Muscle of back (tissue), 11 donors: Measurements from ENCODE around the gene OR2T3. TPM values are rescaled to one million over a fixed set of nuclear protein-coding genes. Genes with fewer than 3 reads are reported as not detected.
"Not testable (repeated sequence)": the region's sequence is repeated elsewhere in the genome, so short reads cannot be mapped to it uniquely, and the experiment has no call there.

Experiments used
- DNase-seq, 3 donors: peaks; one replicate each; pipeline versions ENCODE4 v3.0.0 to v3.0.0-alpha.2; 2013
- polyA plus RNA-seq, 10 donors: library from polyadenylated mRNA; unstranded; fragments of 120-200 nt; gene quantifications; one replicate each; pipeline ENCODE4 v1.2.1, GENCODE V29; 2013; ENCODE audit not compliant: insufficient read length in 10 of 10

Gene OR2T3
- polyA plus RNA-seq, 10 donors = not detected

DNA sequence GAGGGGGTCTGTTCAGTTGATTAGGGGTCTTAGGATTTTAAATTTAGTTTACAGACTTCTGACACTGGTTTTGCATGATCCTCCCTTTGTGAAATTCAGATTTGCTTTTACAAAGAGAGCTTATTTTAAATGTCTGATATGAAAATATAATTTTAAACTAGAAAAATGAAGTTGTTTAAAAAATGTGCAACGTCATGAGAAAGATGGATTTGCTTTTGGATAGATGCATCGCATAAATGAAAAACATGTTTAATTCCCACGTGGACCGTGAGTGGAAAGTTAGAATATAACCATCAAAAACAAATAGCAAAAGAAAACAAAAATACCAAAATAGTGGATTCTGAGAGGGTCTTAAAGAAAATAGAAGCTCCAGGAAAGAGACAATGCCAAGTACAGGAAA lies 2.0 kb upstream of the OR2T3 start:
- DNase-seq = no peak

DNA sequence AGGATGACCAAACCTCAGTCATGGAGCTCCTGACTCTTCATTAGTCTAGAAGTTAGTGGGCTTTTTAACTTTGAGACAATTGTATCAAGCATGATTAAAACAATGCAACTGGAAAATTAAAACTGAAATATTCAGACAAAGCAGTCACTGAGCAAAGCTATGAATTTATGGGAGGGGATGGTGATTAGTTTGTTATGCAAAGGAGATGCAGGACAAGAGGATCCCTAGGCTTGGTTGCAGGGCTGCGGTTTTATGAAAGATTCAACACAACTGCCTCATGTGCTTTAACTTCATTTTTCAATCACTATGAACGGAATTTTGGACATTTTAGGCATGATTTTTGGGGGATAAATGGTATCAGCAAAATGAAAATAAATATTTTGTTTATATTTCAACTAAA lies 1.0 kb upstream of the OR2T3 start:
- DNase-seq = not testable (repeated sequence)

DNA sequence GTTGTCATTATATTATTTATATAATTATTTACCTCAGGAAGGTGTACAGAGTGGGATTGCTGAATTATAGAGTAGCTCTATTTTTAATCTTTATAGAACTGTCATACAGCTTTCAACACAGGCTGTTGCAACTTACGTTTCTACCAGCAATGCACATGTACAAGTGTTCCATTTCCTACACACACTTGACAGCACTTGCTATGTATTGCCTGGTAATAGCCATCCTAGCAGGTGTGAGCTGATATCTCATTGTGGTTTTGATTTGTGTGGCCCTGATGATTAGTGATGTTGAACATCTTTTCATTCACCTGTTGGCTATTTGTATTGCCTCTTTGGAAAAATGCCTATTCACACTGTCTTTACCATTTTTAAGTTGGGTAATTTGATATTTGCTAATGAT lies 2.5 kb downstream of the OR2T3 start:
- not testable (repeated sequence) for DNase-seq

DNA sequence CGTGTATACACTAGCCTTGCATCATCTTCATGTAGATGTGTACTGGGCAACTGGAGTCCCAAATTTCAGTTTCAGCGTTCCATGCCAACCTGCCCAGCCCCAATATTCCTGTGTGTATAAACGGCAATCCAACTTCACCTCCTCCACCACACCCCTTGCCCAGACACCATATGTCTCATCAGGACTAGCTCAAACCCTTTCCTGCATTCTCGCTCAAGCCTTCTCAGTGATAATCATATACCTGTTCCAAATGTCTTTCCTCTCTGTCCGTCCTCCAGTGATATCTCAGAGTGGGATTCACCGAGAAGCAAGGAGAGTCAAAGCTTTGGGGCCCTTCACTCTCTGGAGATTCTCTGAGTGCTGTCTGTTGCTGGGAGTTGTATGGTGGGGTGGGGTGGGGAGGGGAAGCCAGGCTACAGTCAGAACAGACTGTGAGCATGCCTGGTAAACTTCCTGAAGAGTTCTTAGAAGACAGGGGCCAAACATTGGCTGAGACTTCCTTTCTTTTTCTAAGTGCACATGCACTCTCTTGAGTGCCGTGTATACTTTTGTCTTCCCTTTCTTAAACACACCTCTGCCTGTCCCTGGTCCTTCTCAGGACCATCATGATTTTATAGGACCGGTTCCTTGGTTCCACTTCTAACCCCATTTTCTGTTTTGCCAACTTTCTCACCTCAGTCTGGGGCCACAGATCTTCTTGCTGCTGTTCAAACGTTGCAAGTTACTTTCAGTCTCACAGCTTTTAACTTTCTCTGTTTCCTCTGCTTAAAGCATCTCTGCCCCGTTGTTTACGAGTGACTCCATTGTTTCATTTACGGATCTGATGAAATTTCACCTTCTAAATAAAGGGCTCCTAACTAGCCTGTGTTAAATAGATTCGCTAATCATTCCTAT lies 8.8 kb downstream of the OR2T3 start:
- DNase-seq = not testable (repeated sequence)

DNA sequence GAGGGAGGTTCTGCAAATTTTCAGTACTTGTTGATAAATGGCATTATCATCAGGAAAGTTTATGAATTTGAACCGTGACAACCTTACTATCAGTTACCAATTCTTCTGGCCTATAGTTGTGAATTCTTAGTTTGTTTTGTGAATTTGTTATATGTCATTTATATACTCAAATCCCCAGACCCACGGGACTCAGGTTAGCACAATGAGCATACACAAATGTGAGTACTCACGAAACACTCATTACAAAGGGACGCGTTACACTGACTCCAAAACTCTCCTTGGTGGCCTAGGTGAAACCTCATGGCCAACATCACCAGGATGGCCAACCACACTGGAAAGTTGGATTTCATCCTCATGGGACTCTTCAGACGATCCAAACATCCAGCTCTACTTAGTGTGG lies 15.1 kb downstream of the OR2T3 start, which contains the start of gene OR2T5:
Gene OR2T5, plus strand, starts transcription at position 301 of the 400 bp plus-strand sequence. Its CDS starts 0 bp downstream, at position 301.
- DNase-seq = not testable (repeated sequence)

DNA sequence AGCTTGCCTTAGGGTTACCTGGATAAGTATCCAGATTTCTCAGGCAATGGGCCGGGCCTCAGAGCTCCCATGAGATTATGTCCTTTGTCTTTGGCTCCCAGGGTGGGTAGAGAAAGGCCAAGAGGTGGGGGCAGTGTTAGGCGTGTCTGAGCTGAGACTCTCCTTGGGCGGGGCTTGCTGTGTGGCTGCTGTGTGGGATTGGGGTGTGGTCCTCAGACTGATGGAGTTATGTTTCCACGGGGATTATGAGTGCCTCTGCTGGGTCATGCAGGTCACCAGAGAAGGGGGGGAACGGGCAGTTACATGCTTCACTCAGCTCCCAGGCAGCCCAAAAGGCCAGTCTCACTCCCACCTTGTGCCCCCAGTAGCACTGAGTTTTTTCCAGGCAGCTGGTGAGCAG lies 23.5 kb downstream of the OR2T3 start:
- DNase-seq = not testable (repeated sequence)

DNA sequence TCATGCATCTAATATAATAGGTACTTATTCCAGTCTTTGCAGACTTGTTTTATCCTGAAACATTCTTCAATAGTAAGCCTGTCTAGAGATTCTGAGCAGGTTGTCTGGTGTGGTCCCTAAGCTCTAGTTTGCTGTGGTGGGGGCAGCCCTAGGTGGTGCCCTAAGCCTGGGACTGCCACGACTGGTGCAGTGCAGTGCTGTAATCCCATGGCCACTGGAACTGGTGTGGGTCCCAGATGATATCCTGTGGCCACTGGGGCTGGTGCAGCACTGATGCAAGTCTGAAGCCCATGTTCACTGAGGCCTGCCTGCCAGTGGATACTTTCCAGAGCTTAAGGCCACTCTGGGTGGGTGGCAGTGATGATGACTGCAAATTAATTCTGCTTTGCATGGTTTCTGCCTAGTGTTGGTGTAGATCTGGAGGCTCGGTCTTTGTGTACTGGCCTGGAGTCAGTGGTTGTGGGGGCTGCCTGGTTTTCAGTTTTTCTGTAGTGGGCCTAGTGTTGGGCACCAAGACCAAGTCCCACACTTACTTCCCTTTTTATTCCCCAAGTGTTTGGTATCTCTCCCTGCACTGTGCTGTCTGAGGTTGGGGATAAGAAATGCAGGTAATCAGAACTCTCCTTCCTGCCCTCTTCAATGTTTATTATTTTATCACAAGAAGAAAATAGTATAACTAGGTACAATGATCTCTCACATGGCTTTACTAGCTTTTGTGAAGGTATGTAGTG lies 27.3 kb downstream of the OR2T3 start:
- not testable (repeated sequence) for DNase-seq

DNA sequence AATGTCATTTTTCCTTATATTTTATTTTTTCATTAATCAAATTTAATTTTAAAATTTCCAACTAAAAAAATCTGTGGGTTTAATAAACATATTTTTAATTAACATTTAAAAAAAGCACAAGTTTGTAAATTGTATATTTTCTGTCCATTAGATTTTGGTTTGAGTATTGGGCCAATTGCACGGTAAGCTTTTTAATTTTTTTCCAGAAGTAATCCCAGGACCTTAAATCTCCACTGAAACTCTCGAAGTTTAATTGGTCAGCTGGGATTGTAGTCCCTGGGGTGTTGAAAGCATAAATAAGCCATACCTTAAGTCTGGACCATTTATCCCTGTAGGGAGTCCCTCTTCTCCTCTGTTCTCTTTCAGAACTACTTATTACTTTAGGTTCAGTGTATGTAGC lies 34.6 kb downstream of the OR2T3 start, which contains the start of gene OR2G6:
Gene OR2G6, plus strand, starts transcription at position 301 of the 400 bp plus-strand sequence. CDS start 13,574 bp downstream, outside the sequence.
- not testable (repeated sequence) for DNase-seq

DNA sequence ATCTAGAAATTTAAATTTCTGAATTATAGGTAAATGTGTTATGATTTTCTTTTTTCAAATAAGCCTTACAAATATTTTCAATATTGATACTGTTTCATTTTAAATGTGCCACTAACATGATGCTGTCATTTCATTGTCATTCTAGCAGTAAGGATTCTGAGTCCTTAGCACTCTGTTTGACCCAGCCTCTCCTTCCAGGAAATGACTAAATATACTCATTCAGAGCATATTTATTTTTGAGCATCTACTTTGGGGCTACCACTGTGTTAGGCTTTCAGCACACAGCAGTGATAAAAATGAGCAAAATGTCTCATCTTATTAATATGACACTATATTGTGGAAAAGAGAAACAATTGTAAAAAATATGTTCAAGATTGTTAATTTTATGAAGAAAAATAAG lies 37.1 kb downstream of the OR2T3 start:
- DNase-seq = not testable (repeated sequence)

DNA sequence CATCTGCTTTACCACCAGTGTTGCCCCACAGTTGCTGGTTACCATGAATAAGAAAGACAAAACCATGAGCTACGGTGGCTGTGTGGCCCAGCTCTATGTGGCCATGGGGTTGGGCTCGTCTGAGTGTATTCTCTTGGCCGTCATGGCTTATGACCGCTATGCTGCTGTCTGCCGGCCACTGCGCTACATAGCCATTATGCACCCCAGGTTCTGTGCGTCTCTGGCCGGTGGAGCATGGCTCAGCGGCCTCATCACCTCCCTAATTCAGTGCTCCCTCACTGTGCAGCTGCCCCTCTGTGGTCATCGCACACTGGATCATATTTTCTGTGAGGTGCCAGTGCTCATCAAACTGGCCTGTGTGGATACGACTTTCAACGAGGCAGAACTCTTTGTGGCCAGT lies 48.7 kb downstream of the OR2T3 start:
- no peak for DNase-seq

Other genes starting within 250 kb of the OR2T3 start
- under 1 TPM in 4 of 10 donors, not detected in 6; 0.01 to 0.04 (median 0.03) TPM for gene OR2M4, start 241.9 kb upstream of the OR2T3 start, polyA plus RNA-seq
- gene OR2T33, start 195.4 kb upstream of the OR2T3 start, polyA plus RNA-seq = not detected
- gene OR2T12, start 169.9 kb upstream of the OR2T3 start, polyA plus RNA-seq = under 1 TPM in 2 of 10 donors, not detected in 8; 0.03 to 0.16 TPM
- not detected for gene OR2M7, start 148.8 kb upstream of the OR2T3 start, polyA plus RNA-seq
- not detected for gene OR14C36, start 124.6 kb upstream of the OR2T3 start, polyA plus RNA-seq
- gene OR2T4, start 111.7 kb upstream of the OR2T3 start, polyA plus RNA-seq = not detected
- not detected for gene OR2T6, start 97.6 kb upstream of the OR2T3 start, polyA plus RNA-seq
- not detected for gene OR2T1, start 70.3 kb upstream of the OR2T3 start, polyA plus RNA-seq
- gene OR2T2, start 27.7 kb upstream of the OR2T3 start, polyA plus RNA-seq = not detected
- not detected for gene OR2T5, start 15.2 kb downstream of the OR2T3 start, polyA plus RNA-seq
- gene OR2G6, start 34.7 kb downstream of the OR2T3 start, polyA plus RNA-seq = not detected
- not detected for gene OR2T29, start 89.4 kb downstream of the OR2T3 start, polyA plus RNA-seq
- gene OR2T34, start 101.4 kb downstream of the OR2T3 start, polyA plus RNA-seq = not detected
- gene OR2T10, start 124.3 kb downstream of the OR2T3 start, polyA plus RNA-seq = not detected
- gene OR2T11, start 161.7 kb downstream of the OR2T3 start, polyA plus RNA-seq = not detected
- not detected for gene OR2T35, start 171.9 kb downstream of the OR2T3 start, polyA plus RNA-seq
- gene OR2T27, start 182.2 kb downstream of the OR2T3 start, polyA plus RNA-seq = not detected
- not detected for gene OR14I1, start 229.4 kb downstream of the OR2T3 start, polyA plus RNA-seq